Neural cell (in vitro differentiated cells): ENCODE measurements around the gene PDE4A.

Experiments
- EP300 ChIP-seq: fragments of 450-650 bp; conservative IDR thresholded peaks from 2 replicates; pipeline ENCODE4 v1.6.1; 2014; ENCODE audit warnings: antibody characterized with exemption, mild to moderate bottlenecking, moderate library complexity; ENCODE audit not compliant: poor library complexity, severe bottlenecking
- POLR2AphosphoS5 ChIP-seq: IDR thresholded peaks from 2 replicates; pipeline ENCODE4 v1.6.1; 2012
- TF ChIP-seq, protein P1 (sequence below): fragments of 450-650 bp; IDR thresholded peaks from 2 replicates; pipeline ENCODE4 v1.5.1; 2014; ENCODE audit warnings: antibody characterized with exemption, mild to moderate bottlenecking, moderate library complexity; ENCODE audit not compliant: poor library complexity, severe bottlenecking
- TF ChIP-seq, protein P2 (sequence below): IDR thresholded peaks from 2 replicates; pipeline ENCODE4 v1.6.1; 2012; ENCODE audit warnings: borderline replicate concordance

DNA sequence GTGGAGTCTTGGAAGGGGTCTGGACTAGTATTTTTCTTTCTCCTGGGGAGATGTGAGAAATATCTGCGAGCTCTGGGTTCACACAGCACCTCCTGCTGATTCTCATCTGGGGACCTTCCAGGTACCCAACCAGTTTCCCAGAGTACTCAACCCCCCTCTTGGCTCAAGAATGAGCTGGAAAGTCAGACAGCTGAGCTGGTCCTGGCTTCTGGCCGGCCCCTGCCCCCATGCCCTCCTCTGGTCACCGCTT is 2.2 kb upstream of the PDE4A start:
- TF ChIP-seq, protein P1, sequence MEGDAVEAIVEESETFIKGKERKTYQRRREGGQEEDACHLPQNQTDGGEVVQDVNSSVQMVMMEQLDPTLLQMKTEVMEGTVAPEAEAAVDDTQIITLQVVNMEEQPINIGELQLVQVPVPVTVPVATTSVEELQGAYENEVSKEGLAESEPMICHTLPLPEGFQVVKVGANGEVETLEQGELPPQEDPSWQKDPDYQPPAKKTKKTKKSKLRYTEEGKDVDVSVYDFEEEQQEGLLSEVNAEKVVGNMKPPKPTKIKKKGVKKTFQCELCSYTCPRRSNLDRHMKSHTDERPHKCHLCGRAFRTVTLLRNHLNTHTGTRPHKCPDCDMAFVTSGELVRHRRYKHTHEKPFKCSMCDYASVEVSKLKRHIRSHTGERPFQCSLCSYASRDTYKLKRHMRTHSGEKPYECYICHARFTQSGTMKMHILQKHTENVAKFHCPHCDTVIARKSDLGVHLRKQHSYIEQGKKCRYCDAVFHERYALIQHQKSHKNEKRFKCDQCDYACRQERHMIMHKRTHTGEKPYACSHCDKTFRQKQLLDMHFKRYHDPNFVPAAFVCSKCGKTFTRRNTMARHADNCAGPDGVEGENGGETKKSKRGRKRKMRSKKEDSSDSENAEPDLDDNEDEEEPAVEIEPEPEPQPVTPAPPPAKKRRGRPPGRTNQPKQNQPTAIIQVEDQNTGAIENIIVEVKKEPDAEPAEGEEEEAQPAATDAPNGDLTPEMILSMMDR, result no peak
- TF ChIP-seq POLR2AphosphoS5 (no peak), EP300 (no peak)
- TF ChIP-seq, protein P2, sequence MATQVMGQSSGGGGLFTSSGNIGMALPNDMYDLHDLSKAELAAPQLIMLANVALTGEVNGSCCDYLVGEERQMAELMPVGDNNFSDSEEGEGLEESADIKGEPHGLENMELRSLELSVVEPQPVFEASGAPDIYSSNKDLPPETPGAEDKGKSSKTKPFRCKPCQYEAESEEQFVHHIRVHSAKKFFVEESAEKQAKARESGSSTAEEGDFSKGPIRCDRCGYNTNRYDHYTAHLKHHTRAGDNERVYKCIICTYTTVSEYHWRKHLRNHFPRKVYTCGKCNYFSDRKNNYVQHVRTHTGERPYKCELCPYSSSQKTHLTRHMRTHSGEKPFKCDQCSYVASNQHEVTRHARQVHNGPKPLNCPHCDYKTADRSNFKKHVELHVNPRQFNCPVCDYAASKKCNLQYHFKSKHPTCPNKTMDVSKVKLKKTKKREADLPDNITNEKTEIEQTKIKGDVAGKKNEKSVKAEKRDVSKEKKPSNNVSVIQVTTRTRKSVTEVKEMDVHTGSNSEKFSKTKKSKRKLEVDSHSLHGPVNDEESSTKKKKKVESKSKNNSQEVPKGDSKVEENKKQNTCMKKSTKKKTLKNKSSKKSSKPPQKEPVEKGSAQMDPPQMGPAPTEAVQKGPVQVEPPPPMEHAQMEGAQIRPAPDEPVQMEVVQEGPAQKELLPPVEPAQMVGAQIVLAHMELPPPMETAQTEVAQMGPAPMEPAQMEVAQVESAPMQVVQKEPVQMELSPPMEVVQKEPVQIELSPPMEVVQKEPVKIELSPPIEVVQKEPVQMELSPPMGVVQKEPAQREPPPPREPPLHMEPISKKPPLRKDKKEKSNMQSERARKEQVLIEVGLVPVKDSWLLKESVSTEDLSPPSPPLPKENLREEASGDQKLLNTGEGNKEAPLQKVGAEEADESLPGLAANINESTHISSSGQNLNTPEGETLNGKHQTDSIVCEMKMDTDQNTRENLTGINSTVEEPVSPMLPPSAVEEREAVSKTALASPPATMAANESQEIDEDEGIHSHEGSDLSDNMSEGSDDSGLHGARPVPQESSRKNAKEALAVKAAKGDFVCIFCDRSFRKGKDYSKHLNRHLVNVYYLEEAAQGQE, result no peak
